NT2/D1 (cell line): ENCODE results near the gene HOXB7.

Experiments
- DNase-seq: peaks from one replicate; pipeline ENCODE4 v3.0.0-alpha.2; 2011; ENCODE audit warnings: low read depth, low spot score
- H3K27me3 ChIP-seq: 2 replicates; pipeline ENCODE4 v1.6.0; 2011; ENCODE audit warnings: mild to moderate bottlenecking; ENCODE audit not compliant: insufficient read length, insufficient read depth
- H3K36me3 ChIP-seq: 2 replicates; pipeline ENCODE4 v1.6.1; 2011; ENCODE audit warnings: mild to moderate bottlenecking, low read length, mixed read lengths; ENCODE audit not compliant: insufficient read depth, insufficient read length
- H3K4me1 ChIP-seq: 2 replicates; pipeline ENCODE4 v1.5.1; 2011; ENCODE audit not compliant: insufficient read depth, insufficient read length
- H3K4me3 ChIP-seq: 2 replicates; pipeline ENCODE4 v1.5.1; 2011; ENCODE audit warnings: low read depth; ENCODE audit not compliant: insufficient read length
- H3K9ac ChIP-seq: 2 replicates; pipeline ENCODE4 v1.6.0; 2011; ENCODE audit warnings: low read depth; ENCODE audit not compliant: insufficient read length
- H3K9me3 ChIP-seq: 2 replicates; pipeline ENCODE4 v1.5.1; 2011; ENCODE audit warnings: mild to moderate bottlenecking, low read length; ENCODE audit not compliant: insufficient read depth
- SUZ12 ChIP-seq: IDR thresholded peaks from 2 replicates; pipeline ENCODE4 v1.6.1; 2011; ENCODE audit not compliant: insufficient read length, insufficient read depth; ENCODE audit errors: extremely low read depth
- YY1 ChIP-seq: IDR thresholded peaks from 2 replicates; pipeline ENCODE4 v1.6.1; 2011; ENCODE audit not compliant: insufficient read length, insufficient read depth
- ZNF274 ChIP-seq: IDR thresholded peaks from 2 replicates; pipeline ENCODE4 v1.6.1; 2011; ENCODE audit warnings: mild to moderate bottlenecking, low read depth, low read length

HOXB7 gene

GRCh38 chr17:48629411-48629759 lies 18.6 kb upstream of the HOXB7 start:
- peaks cover 62% of the 10 kb centered on the region for H3K27me3 ChIP-seq
- no peaks in the 10 kb centered on the region for H3K9me3 ChIP-seq

GRCh38 chr17:48628649-48629410 lies 18.0 kb upstream of the HOXB7 start:
- Histone ChIP-seq H3K9ac (no peak overlapping the region), H3K27me3 (peaks cover 67% of the 10 kb centered on the region), H3K9me3 (no peaks in the 10 kb centered on the region), H3K36me3 (peaks cover 28% of the 10 kb centered on the region), H3K4me1 (no peaks in the 10 kb centered on the region), H3K4me3 (no peak overlapping the region)
- no peak for DNase-seq
- TF ChIP-seq SUZ12 (no peak), ZNF274 (no peak), YY1 (no peak)

More at GRCh38 chr17:48629411-48629759, 18.6 kb upstream of the HOXB7 start:
- DNase-seq = no peak
- Histone ChIP-seq H3K4me1 (no peaks in the 10 kb centered on the region), H3K4me3 (no peak overlapping the region), H3K36me3 (peaks cover 30% of the 10 kb centered on the region), H3K9ac (no peak overlapping the region)
- TF ChIP-seq SUZ12 (no peak), YY1 (no peak), ZNF274 (no peak)

- Histone ChIP-seq H3K9ac (no peak overlapping the region), H3K4me3 (no peak overlapping the region), H3K4me1 (no peaks in the 10 kb centered on the region), H3K36me3 (peaks cover 18% of the 10 kb centered on the region), H3K27me3 (peaks cover 77% of the 10 kb centered on the region), H3K9me3 (no peaks in the 10 kb centered on the region)
- DNase-seq = no peak
- TF ChIP-seq YY1 (no peak), SUZ12 (no peak), ZNF274 (no peak)
These were observed 17.1 kb upstream of the HOXB7 start for GRCh38 chr17:48627623-48628521.

GRCh38 chr17:48627118-48627597 lies 16.3 kb upstream of the HOXB7 start:
- peaks cover 84% of the 10 kb centered on the region for H3K27me3 ChIP-seq
- no peak for DNase-seq
- TF ChIP-seq SUZ12 (peak; percentile 26), YY1 (no peak)
- peaks cover 11% of the 10 kb centered on the region for H3K36me3 ChIP-seq
- H3K4me3 ChIP-seq = no peak overlapping the region
- peaks cover 4% of the 10 kb centered on the region; the same call in 1 of the 2 replicates for H3K9me3 ChIP-seq
- no peak overlapping the region for H3K9ac ChIP-seq
- H3K4me1 ChIP-seq = no peaks in the 10 kb centered on the region

- Histone ChIP-seq H3K9me3 (peaks cover 7% of the 10 kb centered on the region; the same call in 1 of the 2 replicates), H3K9ac (peak within 1 kb of the TSS; percentile 69), H3K27me3 (peaks cover 91% of the 10 kb centered on the region), H3K4me1 (peaks cover 4% of the 10 kb centered on the region), H3K36me3 (peaks cover 11% of the 10 kb centered on the region), H3K4me3 (peak within 1 kb of the TSS; percentile 49)
- TF ChIP-seq YY1 (no peak), SUZ12 (no peak), ZNF274 (no peak)
- DNase-seq = no peak
These were observed 15.7 kb upstream of the HOXB7 start, which contains the start of gene HOXB9 for GRCh38 chr17:48626245-48627117. Gene HOXB9 (minus strand): TSS chr17:48626358. CDS start chr17:48626269, 89 bp downstream.

GRCh38 chr17:48625495-48626244 lies 14.9 kb upstream of the HOXB7 start:
- Histone ChIP-seq H3K9me3 (peaks cover 7% of the 10 kb centered on the region; the same call in 1 of the 2 replicates), H3K27me3 (peaks cover 97% of the 10 kb centered on the region), H3K9ac (peak overlapping the region; percentile 69), H3K4me3 (peak overlapping the region; percentile 49), H3K4me1 (peaks cover 4% of the 10 kb centered on the region), H3K36me3 (peaks cover 6% of the 10 kb centered on the region)
- TF ChIP-seq YY1 (no peak), SUZ12 (no peak), ZNF274 (no peak)
- DNase-seq = no peak
